Endothelial cell of hepatic sinusoid (primary cell): Measurements from ENCODE around the gene ASIC3.

Source experiments
- in situ Hi-C: cut with HindIII; loops from 2 replicates; pipeline ENCODE4 v1.10.0; 2017; ENCODE audit warnings: low sequenced_read_pairs

The ASIC3 gene

DNA sequence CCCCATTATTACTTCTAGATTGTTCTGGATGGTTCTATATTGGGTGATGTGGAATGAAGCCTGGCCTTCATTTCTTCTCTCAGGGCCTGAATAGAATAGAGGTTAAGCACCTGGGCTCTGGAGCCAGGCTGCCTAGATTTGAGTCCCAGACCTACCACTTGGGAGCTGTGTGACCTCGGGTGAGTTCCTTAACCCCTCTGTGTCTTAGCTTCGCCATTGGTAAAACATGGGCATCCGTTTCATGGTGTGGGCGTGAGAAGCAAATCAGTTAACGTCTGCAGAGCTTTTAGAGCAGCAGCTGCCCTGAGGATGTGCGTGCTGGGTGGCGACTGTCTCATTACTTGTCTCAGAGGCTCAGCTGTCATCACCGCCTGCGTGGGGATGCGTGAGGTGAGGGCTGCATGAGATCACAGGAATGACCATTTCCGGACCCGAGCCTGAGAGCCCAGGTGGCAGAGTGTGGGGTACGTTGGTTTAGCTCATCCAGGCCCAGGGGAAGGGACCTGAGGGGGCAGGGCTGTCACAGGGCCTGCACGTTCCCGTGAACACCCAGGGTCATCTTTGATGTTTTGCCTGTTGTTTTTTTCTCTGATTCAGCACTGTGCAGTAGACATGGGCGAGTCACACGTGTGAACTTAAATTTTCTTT is 47.6 kb downstream of the ASIC3 start:
- in situ Hi-C loops: no loop called here

DNA sequence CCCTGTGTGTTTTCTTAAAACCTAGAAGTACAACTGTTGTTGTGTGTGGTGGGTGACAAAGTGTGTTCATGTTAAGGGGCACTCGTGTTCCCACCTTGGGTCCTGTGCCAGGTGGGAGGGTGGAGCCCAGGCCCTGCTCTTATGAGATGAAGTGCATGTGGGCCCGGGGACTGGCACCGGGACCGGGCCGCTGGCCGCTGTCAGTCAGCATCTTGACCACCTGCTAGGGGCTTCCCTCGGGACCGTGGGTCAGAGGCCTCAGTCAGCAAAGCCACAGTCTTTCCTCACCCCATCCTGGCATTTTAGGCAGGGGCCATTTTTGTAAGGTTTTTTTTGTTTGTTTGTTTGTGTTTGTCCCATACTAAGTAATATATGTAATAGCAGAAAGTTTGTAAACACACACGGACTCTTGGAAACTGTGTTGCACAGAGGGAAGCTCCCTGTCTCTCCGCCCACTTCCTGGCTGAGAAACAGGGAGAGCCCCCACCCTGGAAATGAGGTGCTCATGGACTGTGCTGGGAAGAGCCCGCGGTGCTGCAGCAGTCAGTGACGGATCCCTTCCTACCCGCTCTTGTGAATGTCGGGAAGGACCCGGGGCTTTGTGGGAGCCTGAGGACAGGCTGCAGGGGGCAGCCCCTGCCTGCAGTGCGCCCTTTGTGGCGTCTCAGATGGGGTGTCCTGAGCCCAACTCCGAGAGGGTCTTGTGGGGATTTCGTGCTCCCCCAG is 51.3 kb downstream of the ASIC3 start:
- in situ Hi-C loops: no loop called here

DNA sequence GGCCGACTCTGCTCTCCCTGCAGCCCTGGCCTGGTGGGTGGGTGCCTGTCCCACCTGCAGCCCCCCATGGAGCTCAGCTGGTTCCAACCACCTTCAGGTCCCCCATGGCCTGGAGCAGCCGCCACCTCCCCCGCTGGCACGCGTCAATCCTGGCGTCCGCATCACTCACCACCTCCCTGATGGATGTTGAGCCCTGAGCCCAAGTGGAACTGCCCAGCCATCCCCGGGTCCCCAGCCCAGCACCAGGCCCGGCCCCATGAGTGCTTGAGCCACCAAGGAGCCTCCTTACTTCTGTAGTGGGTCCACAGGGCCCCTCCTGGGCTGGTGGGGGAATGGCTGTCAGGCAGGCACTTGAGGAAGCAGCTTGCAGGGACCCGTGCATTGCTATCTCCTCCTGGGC is 52.6 kb downstream of the ASIC3 start:
- in situ Hi-C loops: no loop called here

DNA sequence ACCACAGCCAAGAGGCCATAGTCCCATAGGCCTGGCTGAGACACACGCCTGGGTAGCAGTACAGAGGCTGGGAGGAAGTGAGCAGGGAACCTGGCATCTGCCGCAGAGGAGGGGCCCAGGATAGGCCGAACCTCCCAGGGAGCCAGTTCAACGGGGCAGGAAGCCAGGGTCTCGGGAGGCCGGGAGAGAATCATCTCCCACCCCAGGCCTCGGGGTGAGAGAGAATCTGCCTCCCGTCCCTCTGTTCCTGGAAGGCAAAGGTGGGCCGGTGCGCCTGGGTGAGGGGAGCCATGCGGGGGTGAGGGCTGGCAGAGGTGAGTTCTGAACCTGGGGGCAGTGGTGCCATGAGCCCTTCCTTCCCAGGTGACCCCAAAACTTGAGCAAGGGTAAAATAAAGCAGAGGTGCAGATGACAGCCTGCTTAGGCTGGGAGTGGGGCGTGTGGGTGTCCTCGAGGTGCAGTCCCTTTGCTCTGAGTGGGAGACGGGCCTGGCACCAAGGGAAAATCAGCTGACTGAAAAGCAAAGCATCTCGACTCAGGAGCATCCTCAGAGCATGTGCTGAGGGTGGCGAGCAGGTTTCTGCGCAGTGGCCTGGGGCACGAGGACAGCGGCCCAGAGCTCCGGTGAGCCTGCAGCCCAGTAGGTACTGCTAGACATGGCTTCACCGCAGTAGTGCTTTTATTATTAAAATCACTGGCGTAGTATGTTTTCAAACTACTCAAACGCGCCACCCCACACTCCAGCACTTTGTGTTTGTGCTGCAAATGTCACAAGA is 53.5 kb downstream of the ASIC3 start:
- in situ Hi-C loops: no loop called here
